Bone marrow (tissue), 2 donors: ENCODE measurements around the gene DXO.
"Not testable (repeated sequence)": the region's sequence is repeated elsewhere in the genome, so short reads cannot be mapped to it uniquely, and the experiment has no call there.

Experiments used
- DNase-seq, 2 donors: peaks; one replicate each; lab custom pipeline; 2025; lab: John Stamatoyannopoulos, UW

The DXO gene

DNA sequence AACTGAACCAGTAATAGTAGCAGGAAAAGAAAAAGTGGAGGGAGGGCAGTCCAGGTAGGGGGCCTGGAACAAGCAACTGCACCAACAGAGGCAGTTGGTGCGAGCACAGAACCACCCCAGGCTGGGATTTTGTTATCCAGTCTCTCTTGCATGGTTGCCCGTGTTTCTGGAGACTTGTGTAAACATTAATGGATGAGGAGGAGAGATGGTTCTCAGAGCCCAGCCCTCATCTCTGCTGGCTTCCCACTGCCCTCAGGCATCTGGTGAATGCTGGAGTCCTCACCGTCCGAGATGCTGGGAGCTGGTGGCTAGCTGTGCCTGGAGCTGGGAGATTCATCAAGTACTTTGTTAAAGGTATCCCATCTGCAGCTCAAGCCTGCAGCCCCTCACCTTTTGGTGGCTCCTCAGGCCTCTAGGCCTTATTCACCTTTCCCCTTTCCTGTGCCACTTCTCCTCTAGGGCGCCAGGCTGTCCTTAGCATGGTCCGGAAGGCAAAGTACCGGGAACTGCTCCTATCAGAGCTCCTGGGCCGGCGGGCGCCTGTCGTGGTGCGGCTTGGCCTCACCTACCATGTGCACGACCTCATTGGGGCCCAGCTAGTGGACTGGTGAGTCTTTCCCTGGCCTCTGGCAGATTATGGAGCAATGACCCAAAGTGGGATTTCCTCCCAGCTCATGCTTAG, 8.4 kb upstream of the DXO start:
- DNase-seq, result not testable (repeated sequence)

DNA sequence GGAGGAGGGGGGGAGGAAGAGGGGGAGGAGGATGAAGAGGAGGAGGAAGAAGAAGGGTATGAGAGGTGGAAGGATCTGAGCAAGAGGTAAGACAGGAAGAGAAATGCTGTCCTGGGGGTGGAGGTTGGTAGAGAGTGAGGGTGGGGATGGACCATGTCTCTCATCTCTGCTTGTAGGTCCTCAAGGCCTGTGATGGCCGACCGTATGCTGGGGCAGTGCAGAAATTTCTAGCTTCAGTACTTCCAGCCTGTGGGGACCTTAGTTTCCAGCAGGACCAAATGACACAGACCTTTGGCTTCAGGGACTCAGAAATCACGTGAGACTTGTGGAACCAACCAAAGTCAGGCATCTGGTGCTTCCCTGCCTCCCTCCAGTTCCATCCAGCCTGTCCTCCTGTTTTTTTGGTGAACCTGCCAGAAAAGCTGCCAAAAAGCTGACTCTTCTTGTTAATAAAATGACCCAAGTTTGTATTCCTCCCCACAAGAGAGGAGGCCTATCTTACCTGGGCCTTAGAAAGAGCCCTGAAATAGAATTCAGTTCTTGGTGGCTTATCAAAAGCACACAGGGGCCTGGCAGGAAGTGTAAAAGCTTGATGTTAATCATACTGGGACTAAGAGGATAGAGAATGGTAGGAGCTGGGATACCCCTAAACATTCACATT, 7.4 kb upstream of the DXO start:
- DNase-seq, result no peak

DNA sequence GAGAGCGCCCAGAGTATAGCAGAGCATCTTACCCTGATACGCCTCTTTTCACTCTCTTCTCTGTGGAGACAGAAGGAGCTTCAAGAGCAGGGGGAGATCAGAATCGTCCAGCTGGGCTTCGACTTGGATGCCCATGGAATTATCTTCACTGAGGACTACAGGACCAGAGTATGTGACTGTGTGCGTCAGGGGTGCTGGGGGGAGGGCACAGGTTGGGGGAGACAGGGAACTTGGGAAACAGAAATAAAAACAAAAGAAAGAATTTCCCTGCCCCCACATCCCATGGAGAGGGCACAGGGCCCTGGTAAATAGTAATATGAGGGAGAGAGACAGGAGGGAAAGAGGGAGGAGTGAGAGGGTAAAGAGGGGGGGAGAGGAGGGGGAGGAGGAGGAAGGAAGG, 6.9 kb upstream of the DXO start:
- no peak for DNase-seq

DNA sequence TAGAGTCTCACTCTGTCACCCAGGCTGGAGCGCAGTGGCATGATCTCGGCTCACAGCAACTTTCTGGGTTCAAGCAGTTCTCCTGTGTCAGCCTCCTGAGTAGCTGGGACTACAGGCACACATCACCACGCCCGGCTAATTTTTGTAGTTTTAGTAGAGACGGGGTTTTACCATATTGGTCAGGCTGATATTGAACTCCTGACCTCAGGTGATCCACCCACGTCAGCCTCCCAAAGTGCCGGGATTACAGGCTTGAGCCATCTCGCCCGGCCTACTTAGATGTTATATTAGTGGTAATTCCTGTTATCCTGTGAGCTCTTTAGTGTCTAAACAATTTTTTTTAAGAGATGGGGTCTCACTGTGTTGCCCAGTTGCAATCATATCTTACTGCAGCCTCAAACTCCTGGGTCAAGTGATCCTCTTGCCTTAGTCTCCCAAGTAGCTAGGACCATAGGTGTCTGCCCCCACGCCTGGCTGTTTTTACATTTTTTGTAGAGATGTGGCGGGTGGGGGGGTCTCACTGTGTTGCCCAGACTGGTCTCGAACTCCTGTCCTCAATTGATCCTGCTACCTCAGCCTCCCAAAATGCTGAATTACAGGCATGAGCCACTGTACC, 6.0 kb upstream of the DXO start:
- DNase-seq, result no peak

DNA sequence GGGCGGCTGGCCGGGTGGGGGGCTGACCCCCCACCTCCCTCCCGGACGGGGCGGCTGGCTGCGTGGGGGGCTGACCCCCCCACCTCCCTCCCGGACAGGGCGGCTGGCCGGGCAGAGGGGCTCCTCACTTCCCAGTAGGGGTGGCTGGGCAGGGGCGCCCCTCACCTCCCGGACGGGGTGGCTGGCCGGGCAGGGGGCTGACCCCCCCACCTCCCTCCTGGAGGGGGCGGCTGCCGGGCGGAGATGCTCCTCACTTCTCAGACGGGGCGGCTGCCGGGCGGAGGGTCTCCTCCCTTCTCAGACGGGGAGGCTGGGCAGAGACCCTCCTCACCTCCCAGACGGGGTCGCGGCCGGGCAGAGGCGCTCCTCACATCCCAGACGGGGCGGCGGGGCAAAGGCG, 4.1 kb upstream of the DXO start:
- DNase-seq, result not testable (repeated sequence)

DNA sequence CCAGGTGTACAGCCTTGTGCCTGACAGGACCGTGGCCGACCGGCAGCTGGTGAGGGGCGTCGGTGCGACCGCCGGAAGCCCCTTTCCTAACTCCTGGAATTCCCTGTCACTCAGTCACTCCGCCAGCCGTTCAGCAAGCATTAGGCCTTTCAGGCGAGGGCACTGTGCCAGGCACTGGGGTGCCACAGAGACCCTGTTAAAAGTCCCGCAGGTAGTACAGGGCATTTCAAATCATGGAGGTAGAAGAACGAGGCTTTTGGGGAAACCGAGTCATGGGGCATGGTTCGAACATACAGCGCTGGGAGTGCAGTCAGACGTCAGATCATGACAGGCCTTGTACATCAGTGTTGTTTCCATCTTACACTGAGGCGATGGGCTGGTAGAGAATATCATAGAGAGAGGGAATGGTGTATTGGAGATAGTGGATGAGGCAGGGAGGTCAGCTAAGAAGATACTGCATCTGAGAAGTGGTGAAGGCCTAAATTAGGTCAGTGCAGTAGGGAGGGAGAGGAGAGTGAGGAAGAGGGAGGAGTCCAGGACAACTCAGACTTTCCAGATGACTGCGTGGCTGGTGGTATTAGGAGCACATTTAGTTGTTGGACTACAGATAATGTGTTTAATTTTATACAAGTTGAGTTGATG, 892 bp upstream of the DXO start:
- DNase-seq, result no peak

DNA sequence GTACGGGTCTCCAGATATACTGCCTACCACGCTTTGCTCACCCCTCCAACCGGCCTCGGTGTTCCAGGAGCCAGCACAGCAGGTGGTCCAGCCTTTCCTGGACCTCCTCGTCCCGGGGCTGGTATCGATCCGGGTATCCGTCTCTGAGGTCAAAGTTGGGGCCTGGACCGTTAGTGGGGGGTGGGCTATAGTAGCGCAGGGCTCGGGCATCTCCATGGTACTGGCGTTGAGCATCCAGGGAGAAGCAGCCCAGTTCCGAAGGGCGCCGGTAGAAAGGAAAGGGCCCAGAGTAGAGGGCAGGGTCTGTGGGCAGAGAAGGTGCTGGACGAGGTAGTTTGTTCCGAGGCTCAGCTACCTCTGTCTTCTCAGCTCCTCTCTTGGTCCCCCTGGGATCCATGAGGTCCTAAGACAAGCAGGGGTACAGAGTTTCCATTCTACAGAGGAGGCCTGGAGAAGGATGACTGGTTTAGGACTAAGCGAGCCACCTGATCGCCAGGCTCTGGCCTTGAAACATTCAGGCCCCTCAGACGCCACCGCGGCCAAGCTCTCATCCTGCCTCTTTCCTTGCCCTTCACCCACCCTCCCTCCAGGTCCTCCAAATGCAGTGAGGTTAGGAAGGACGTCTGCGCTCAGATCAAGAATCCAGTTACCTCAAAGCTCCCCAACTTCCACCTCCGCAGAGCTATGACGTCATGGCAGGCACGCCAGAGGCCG, 502 bp downstream of the DXO start:
- no peak for DNase-seq

DNA sequence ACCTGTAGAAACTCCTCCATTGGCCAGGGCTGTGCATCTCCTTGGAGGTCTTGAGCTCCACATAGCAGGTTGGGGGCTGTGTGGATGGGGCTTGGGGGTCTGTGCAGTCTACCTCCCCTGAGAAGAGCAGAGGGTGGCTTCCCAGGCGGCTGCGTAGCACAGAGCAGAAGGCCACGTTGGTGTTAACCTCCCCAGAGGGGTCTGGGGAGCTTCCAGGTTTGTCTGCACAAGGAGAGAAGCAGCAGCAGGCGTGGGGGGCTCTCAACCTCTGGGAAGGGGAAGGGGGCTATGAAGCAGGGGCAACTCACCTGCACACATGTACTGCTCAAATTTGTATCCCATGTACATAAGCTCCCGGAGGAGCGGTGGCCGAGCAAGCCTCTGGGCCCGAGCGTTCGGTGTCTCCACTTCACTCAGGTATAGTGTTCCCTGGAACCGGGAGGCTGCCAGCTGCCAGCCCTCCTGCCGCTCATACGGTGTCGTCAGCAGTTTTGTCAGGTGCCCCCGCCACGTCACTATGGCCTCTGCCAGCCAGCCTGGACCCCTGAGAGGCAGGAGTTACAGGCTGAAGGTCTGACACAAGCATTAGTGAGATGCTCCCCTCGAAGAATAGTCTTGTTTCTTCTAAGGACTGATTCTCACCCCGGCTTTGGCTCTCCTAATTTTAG, 1.2 kb downstream of the DXO start:
- no peak for DNase-seq

DNA sequence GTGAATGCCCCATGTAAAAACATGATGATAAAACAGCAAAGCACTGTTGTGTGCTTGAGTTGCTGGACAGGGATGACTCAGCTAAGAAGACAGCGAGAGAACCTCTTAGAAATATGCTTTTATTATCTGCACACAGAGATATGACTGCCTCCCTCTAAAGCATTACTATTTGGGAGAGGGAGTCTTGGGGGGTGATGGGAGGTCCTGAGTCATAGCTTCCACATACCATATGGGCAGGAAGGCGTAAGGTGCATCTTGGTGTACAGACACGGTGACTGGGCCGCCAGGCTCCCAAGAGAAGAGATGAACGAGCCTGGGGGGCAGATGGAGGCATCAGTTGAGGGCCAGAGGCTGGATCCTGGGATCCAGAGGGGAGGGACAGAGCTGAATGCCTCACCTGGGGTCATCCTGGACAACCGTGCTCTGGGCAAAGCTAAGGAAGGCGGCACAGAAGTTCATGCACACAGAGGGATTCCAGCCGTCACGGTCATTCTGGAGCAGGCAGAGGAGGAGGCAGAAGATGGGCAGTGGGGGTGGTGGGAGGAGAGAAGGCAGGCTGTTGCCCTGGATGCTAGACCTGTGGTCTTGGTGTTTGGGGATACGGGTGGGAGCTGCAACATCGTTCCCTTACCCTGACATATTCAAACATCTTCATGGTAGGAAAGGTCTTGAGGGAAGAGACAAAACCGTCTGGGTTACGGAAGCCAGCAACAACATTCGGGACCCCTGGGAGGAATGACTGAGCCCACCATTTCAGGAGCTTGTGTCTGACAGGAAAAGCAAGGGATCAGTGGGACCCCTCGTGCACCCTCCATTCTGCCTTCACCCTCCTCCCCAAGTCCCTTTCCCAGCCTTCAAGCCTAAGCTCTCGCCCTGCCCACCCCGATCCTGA, 2.0 kb downstream of the DXO start:
- no peak for DNase-seq

DNA sequence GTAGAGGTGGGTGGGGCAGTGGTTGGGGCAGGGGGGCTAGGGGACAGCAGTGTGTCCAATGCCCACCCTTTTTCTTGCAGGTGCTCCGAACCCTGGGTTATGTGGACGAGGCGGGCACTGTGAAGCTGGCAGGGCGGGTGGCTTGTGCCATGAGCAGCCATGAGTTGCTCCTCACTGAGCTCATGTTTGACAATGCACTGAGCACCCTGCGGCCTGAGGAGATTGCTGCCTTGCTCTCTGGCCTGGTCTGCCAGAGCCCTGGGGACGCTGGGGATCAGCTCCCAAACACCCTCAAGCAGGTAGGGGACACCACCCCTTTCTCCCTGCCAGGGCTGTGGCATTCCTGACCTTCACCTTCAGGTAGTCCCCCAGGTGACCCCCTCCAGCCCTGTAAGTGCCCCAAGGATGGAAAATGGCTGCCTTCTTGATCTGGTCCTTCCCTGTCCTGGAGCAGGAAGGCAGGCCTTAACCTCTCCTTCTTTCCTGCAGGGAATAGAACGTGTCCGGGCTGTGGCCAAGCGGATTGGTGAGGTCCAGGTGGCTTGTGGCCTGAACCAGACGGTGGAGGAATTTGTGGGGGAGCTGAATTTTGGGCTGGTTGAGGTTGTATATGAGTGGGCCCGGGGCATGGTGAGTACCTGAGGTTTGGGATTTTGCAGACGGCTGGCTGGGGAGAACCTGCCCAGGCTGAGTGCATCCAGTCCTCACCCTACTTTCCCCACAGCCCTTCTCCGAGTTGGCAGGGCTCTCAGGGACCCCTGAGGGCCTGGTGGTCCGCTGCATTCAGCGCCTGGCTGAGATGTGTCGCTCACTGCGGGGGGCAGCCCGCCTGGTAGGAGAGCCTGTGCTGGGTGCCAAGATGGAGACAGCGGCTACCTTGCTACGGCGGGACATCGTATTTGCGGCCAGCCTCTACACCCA, 2.9 kb downstream of the DXO start:
- no peak for DNase-seq

DNA sequence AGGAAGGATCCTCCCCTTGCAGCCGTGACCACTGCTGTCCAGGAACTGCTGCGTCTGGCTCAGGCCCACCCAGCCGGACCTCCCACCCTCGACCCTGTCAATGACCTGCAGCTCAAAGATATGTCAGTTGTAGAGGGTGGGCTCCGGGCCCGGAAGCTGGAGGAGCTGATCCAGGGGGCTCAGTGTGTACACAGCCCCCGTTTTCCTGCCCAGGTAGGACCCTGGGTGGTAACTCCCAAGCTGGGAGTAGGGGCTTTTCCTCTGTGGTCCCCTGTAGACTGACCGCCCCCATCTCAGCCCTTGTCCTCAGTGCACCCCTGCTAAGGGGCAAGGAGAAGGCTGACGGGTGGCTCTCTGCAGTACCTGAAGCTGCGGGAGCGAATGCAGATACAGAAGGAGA, 3.6 kb downstream of the DXO start:
- no peak for DNase-seq

DNA sequence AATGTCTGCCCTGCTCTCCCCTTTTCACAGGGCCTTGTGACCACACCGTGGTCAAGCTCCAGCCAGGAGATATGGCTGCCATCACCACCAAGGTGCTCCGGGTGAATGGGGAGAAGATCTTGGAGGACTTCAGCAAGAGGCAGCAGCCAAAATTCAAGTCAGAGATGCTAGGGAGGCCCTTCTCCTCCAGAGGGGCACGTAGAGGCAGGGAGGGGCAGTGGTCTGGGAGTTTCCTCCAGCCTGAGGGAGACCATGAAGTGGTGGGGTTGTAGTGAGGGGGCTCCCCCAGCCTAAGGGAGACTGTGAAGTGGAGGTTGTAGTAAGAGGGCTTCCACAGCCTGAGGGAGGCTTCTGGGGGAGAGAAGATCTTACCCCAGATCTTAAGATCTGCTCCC, 4.0 kb downstream of the DXO start:
- DNase-seq, result no peak

DNA sequence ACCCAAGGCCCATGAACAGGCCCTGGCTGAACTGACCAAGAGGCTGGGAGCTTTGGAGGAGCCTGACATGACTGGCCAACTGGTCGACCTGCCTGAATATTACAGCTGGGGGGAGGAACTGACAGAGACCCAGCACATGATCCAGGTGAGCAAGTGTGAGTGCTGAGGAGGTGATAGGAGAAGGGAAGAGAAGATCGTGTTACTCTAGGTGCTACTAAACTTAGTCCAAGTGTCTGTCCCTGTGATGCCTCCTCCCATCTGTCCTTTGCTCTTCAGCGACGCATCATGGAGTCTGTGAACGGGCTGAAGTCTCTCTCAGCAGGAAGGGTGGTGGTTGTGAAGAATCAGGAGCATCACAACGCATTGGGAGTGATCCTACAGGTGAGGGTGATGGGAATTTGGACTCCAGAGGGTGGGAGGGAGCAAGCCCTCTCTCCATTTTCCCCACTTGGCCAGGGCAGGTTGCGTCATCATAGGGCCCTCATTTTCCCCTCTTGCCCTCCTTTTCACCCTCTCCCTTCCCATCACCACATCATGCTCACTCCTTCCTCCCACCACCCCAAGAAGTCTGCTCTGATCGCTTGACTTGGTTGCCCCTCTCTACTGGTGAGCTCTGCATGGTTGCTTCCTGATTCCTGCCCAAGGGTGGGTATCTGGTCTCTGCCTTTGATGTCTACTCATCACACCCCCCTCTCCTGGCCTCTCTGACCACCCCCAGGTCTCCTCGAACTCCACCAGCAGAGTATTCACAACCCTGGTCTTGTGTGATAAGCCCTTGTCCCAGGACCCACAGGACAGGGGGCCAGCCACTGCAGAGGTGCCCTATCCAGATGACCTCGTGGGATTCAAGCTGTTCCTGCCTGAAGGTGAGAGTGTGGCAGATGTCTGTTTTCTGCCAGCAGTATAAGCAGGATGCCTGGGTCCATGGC, 4.7 kb downstream of the DXO start:
- no peak for DNase-seq

DNA sequence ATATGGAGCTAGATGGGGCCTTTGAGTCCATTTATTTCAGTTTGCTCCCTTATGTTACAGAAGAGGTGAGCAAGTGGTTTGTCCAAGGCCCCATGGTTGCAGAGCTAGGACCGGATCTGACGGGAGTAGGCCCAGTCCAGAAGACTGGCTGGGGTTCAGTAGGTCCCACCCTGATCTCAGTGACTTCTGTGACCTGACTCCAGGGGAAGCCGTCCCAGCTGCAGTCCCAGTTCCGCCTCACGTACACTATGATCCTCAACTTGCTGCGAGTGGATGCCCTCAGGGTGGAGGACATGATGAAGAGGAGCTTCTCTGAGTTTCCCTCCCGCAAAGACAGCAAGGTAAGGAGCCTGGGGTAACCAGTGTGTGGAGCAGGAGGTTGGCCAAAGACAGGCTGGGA, 5.4 kb downstream of the DXO start:
- DNase-seq, result no peak

DNA sequence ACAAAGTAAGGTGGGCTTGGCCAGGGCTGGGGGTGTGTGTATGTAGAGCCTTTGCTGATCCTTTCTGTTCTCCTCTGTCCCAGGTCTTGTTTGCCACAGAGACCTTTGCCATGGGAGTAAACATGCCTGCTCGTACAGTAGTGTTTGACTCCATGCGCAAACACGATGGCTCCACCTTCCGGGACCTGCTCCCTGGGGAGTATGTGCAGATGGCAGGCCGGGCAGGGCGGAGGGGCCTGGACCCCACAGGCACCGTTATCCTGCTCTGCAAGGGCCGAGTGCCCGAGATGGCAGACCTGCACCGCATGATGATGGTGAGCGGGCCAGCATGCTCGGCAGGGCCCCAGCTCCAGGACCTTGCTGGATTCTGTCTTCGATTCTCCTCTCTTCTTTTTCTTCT, 6.2 kb downstream of the DXO start:
- DNase-seq, result no peak

DNA sequence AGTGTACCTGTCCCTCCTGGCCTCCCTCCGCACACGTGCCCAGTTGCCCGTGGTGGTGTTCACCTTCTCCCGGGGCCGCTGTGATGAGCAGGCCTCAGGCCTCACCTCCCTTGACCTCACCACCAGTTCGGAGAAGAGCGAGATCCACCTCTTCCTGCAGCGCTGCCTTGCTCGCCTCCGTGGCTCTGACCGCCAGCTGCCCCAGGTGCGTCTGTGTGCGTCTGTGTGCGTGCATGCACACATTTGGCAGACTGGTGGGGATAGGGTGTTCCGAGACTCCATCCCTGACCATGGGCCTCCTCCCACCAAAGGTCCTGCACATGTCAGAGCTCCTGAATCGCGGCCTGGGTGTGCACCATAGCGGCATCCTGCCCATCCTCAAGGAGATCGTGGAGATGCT, 8.0 kb downstream of the DXO start:
- DNase-seq, result no peak

DNA sequence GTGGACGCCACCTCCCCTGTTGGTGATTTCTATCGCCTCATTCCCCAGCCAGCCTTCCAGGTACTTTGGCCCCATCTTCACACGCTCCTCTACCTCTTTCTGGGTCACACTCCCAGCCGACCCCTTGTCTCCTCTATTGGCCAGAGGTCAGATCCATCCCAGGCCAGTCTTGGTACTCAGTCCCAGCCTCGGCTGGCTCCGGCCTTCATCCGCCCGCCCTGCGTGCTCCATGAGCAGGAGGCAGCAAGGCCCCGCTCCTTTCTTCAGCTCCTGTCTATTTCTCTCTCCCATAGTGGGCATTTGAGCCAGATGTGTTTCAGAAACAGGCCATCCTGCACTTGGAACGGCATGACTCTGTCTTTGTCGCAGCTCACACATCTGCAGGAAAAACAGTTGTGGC, 10.3 kb downstream of the DXO start:
- no peak for DNase-seq
